Stimulated activated CD8-positive, alpha-beta memory T cell treated with anti-CD3 and anti-CD28 coated beads, Interleukin-12 subunit alpha, Interleukin-12 subunit beta, amount 100 ng/mL, for 4 hours (primary cell): ENCODE data around the gene SERPINA4.
"Not testable (repeated sequence)": the region's sequence is repeated elsewhere in the genome, so short reads cannot be mapped to it uniquely, and the experiment has no call there.

Experiments used
- DNase-seq: peaks from one replicate; pipeline ENCODE4 v3.0.0-alpha.2; 2020; ENCODE audit warnings: low read depth

Gene SERPINA4

GRCh38 chr14:94592457-94592856 is 31.2 kb downstream of the SERPINA4 start:
- DNase-seq = no peak

- DNase-seq = no peak
Measured at GRCh38 chr14:94593376-94593748, 32.1 kb downstream of the SERPINA4 start.

DNA sequence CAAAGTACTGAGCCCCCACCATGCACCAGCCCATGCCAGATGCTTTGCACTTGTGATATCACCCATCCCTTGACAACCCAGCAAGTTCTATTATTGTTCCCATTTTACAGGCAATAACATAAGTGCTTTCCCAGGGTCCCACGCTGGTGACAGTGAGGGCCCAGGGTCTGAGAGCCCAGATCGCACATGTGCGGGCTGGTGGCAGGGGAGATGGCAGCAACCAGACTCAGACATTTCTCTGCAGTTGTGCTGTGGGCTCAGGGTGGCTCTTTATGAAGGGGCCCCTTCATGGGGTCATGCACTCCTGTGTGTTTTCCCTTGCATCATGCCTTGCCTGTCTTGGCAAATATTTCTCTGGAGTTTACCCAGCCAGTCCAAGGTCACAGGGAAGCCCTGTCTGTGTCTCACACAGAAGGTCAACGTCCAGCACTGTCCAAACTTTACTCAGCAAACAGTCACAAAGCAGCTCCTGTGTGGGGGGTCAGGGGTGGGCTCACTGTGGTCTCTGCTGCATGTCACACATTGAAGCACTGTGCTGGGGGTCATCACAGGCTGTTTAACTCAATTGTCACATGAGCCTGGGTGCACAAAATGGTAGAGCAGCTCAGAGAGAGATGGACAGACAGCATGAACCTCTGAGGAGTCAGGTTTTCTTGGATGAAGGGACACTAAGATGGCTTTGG is 32.6 kb downstream of the SERPINA4 start:
- no peak for DNase-seq

- no peak for DNase-seq
Measured at GRCh38 chr14:94594441-94594840, 33.2 kb downstream of the SERPINA4 start.

DNA sequence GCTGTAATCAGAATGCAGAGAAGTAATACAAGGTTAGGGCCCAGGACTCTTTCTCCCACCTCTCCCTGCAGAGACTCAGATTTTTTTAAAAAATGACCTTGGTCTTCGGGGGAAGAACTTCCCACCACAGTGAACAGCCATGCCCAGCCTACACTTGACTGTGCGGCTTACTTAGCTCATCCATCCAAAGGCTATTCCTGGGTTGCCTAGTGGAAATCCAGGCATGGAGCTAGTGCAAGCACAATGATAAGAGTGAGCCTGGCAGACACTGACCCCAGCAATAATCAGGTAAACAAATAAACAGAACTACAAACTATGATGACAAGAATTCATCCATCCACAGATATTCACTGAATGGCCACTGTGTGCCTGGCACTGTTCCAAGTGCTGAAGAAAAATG is 34.7 kb downstream of the SERPINA4 start:
- no peak for DNase-seq

- no peak for DNase-seq
Measured at GRCh38 chr14:94596361-94596760, 35.1 kb downstream of the SERPINA4 start.

- no peak for DNase-seq
Measured at GRCh38 chr14:94597788-94598187, 36.5 kb downstream of the SERPINA4 start.

DNA sequence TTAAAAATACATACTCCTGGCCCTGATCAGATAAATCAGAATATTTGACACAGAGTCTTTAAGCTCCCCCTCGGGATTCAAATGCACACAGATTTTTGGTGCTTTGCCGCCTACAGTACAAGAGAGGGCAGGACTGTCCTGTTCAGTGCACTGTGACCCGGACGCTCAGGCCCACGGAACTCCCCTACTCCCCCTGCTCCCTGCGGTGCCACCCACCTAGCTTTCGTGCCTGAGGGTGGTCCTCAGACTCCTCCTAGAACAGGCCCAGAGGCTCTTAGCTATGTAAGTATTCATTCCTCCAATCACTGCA is 37.2 kb downstream of the SERPINA4 start:
- no peak for DNase-seq

DNA sequence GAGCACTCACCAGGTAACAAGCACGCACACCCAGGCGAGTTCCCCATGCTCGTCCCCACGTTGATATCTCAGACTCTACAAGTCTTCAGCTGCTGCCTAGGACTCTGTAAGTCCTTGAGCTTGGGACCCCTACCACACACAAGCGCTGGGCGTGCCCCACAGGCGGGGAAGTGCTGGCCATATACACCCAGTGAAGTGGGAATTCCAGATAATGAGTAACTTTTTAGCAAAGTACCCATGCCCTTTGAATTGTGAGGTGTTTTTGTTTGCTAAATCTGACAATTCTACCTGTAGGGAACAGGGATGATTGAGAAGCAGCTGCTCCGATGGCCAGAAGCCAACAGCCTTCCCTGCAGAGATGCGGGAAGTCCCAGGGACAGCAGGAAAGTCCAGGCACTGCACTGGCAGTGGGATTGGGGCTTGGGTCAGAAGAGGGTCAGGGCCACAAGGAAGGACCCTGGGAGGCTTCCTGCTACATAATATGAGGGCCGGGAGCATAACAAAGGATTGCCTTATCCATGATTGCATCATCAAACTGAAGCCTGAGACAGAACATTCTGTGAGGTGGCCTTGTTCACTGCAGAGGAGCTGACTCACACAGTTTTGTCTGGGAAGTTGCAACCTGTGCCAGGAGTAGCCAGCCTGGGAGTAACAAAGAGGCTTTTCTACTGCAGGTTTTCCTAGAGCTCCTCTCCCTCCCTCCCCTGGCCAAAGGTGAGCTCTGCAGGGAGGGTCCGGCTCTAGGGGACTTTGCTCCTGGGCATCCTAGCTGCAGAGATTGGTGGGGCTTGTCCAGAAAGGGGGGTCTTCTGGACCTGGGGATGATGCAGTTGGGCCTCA is 37.8 kb downstream of the SERPINA4 start:
- no peak for DNase-seq

GRCh38 chr14:94599656-94600004 is 38.4 kb downstream of the SERPINA4 start:
- DNase-seq = no peak

GRCh38 chr14:94600148-94600545 is 38.9 kb downstream of the SERPINA4 start:
- DNase-seq = no peak

- DNase-seq = no peak
Measured at GRCh38 chr14:94601884-94602391, 40.7 kb downstream of the SERPINA4 start.

- no peak for DNase-seq
Measured at GRCh38 chr14:94602722-94603121, 41.5 kb downstream of the SERPINA4 start.

DNA sequence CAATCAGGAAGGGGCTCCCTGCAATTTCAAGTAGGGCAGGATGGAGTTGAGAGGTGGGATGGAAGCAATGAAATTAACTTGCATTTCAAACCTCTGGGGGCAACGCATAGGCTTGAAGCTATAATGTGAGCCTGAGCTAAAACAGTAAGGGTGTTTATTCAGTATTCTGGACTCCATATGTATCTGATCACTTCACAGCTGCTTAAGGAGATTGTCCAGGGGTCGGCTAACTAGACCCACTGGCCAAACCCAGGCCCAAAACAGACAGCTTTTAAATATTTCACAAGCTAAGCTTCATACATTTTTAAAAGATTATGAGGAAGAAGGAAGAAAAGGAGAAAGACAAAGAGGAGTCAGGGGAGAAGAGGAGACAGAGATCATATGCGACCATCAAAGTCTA is 44.1 kb downstream of the SERPINA4 start:
- DNase-seq = no peak

DNA sequence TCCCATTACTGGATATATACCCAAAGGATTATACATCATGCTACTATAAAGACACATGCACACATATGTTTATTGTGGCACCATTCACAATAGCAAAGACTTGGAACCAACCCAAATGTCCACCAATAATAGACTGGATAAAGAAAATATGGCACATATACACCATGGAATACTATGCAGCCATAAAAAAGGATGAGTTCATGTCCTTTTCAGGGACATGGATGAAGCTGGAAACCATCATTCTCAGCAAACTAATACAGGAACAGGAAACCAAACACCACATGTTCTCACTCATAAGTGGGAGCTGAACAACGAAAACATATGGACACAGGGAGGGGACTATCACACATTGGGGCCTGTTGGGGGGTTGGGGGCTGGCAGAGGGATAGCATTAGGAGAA is 47.7 kb downstream of the SERPINA4 start:
- DNase-seq = not testable (repeated sequence)

DNA sequence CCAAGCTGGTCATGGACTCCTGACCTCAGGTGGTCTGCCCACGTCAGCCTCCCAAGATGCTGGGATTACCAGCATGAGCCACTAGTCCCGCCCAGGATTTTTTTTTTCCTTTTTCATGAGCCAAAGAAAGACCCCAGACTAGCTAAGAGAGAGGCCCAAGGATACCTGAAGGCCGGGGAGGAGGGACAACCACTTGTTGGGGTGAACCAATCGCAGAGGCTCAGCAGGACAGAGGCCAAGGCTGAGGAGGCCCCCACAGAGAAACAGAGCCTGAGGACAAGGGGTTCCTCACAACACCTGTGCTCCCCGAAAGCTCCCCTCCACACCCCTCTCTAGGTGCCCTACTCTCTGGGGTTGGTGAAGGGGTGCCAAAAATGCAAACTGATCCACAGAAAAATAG is 49.9 kb downstream of the SERPINA4 start:
- no peak for DNase-seq

DNA sequence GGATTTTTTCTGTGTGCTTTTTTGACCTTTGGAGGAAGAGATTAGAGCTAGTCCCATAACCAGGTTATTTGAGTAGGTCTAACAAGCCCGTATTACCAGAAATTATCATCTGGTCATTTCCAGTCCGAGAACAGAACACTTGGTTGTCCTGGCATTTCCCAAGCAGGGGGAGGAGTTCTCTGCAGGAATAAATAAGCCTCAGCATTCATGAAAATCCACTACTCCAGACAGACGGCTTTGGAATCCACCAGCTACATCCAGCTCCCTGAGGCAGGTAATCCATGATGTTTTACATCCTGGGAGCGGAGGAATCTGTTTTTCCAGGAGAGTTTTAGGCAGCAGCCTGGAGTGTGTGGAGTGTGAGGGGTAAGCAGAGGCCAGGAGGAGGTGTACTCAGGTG is 50.9 kb downstream of the SERPINA4 start, which contains the start of gene SERPINA3:
SERPINA3 (plus strand) TSS at position 218 of the 400 bp plus-strand sequence. CDS start 2,051 bp downstream, outside the sequence.
- DNase-seq = no peak

DNA sequence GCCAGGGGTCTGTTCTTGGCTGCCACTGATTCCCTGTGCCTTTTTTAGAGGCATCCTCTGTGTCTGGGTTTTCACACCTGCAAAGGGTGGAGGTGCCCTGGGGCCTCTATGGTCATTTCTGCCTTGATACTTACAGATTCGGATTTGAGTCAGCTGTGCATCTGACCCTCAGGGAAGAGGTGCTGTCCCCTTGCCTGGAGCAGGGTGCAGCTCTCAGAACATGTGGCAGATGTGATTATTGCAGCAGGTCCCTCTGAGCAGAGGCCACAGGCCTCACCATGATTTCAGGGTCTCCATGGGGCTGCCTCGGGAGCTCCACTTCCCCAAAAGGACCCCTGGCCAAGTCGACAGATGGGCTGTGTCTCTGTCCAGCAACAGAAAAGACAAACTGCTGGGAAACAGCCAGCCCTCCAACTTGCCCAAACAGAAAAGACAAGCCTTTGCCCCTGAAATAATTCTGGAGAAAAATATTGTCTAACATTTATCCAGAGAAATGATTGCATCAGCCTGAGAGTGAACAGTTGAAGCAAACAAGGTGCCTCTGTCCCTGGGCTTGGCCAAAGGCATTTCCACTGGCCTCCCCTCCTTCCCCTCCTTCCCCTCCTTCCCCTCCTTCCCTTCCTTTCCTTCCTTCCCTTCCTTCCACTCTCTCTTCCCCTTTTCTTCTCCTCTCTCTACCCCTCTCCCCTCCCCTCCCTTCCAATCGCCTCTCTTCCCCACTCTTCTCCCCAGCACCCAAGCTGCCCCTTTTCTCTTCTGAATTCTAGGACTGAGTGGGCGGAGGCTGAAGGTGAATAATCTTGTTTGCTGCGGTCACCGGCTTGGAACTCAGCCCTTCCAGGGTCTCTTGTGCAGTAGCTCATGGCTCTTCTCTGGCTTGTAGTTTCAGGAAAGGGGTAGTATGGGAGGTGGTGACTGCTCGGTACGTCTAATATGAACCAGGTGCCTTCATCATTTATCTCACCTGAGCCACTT is 51.6 kb downstream of the SERPINA4 start:
- no peak for DNase-seq

GRCh38 chr14:94613720-94614644 is 52.7 kb downstream of the SERPINA4 start:
- DNase-seq = no peak

GRCh38 chr14:94614802-94615201 is 53.6 kb downstream of the SERPINA4 start:
- DNase-seq = no peak

GRCh38 chr14:94615254-94615653 is 54.0 kb downstream of the SERPINA4 start:
- no peak for DNase-seq
